HT1080 (cell line): ENCODE measurements around the gene ZNF860. TPM values are rescaled to one million over a fixed set of nuclear protein-coding genes. Genes with fewer than 3 reads are reported as not detected.
"Not testable (repeated sequence)": the region's sequence is repeated elsewhere in the genome, so short reads cannot be mapped to it uniquely, and the experiment has no call there.

Experiments used
- DNase-seq: peaks from one replicate; pipeline ENCODE4 v3.0.0-alpha.2; 2015; ENCODE audit warnings: low read depth
- total RNA-seq: library from RNA; depleted of rRNA; stranded (reverse); fragments of >200 nt; shearing (Covaris generic); gene quantifications from 2 replicates; pipeline ENCODE4 v1.2.3, GENCODE V29; 2014

The ZNF860 gene
- total RNA-seq, 1 experiment from 2014 or later, result 0.08 TPM

DNA sequence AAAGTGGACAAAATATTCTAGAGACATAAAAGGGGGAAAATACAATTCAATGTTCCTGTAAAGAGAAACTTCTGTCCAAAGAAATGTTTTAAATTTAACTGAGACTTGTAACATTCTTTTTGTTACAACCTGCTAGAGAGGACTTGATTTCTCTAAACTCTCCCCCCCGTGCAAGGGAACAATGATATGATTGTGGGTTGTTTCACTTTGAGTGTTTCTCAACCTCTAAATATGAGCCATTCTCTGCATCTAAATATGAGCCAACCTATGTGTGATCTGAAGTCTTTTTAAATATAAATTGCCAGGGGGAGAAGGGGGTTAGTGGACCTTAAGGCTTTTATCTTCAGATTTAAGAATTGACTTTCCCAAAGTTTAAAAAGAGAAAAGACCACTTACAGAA lies 14.6 kb downstream of the ZNF860 start:
- DNase-seq, result no peak

DNA sequence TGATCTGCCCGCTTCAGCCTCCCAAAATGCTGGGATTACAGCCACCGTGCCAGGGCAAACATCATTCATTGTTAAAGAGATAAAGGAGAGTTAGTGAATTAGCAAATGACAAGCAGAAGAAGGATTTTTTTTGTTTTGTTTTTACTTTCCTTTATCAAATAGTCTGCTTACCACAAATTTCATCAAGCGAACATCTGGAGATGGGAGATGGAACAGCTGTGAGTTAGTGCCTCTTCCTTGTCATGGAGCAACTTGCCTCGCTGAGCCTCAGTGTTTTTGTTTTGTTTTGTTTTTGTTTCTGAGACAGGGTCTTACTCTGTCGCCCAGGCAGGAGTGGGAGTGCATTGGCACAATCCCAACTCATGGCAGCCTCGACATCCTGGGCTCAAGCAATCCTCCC lies 15.9 kb downstream of the ZNF860 start:
- no peak for DNase-seq

DNA sequence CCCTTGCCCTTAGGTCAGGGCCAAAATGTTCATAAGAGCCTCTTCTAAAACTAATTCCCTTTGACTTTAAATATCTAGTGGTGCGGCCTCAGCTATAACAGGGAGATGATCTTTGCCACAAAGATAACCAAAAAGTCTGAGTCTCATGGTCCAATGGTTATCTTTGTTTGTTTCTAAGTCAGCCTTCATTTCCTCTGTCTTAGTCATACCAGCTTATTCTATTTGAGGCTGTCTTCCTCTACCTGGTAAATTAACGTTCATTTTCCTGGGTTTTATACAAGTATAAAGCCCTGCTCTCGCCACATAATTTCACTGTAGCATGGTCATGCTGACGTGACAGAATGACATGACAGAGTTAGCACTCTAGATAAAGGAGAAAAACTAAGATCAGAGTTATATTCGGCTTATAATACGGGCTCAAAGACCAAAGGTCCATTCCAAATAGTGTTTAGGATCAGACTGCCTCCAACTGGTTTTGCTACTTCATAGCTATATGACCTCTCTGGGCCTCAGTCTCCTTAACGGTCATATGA lies 18.4 kb downstream of the ZNF860 start:
- DNase-seq, result peak; percentile 21

DNA sequence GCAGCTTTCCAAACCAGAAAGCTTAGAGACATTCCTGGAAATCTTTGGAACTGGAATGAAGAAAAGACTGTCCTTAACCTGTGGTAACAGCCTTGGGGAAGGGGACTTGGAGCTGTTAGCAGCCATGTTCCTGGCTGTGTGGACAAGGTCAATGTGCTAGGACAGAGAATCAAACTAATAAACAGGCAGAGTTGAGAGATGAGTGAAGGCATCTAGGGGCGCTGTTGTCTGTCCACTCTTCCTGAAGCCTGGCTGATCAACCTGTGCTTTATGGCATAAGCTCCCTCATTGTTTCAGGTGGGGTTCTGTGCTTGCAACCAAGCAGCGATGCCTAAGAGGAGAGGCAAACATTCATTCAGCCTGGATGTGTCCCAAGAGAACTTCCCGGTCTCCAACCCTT lies 19.3 kb downstream of the ZNF860 start:
- DNase-seq, result no peak

DNA sequence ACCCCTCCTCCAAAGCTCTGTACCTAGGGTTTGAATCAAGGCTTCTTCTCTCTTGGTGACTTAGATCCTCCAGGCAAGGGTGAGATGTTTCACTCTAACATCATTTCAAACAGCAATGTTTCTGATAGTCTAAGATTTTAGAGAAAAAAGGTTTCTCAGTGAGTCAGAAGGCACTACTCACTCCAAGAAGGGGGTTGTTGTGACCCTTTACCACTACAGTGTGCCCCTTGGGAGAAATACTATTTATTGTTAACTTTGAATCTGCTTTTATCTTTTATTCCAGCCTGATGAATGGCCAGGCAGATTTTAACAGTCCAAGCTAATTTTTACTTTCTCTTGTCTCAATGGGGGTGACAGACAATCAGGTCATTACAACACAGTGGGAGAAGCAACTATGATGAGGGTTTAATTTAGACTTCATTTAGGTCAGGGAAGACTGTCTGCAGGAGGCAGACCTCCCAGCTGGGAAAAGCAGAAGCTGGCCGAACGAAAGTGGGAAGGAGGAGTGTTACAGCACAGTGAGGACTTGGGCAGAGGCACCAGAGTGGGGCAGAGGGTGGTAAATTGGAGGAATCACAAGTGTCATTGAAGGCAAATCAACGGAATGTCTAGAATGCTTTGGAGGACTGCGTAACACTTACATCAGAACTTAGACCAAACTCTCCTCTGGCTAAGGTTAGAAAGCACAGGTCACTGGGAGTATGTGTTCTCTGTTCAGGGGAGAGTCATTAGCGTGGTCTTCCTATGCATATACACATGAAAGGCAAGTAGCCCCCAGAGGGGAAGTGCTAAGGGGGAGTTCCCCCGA lies 21.2 kb downstream of the ZNF860 start:
- DNase-seq, result no peak

DNA sequence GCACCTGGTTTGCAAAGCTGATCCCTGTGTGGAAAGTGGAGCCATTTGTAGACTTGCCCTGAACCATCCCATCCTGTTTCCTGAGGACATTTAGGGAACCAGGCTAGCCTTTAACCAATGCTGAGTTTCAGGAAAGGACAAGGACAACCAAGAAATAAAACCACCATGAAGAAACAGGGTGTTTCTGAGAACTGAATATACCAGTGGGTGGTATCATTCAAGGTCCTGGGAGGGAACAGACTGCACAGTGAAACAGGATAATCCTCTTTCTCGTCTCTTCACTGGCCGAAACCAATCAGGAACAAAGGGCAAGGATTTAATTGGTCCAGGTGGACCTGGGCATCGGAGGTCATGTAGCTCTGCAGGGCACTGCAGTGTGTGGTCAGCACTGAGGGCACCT lies 21.8 kb downstream of the ZNF860 start:
- DNase-seq, result no peak

DNA sequence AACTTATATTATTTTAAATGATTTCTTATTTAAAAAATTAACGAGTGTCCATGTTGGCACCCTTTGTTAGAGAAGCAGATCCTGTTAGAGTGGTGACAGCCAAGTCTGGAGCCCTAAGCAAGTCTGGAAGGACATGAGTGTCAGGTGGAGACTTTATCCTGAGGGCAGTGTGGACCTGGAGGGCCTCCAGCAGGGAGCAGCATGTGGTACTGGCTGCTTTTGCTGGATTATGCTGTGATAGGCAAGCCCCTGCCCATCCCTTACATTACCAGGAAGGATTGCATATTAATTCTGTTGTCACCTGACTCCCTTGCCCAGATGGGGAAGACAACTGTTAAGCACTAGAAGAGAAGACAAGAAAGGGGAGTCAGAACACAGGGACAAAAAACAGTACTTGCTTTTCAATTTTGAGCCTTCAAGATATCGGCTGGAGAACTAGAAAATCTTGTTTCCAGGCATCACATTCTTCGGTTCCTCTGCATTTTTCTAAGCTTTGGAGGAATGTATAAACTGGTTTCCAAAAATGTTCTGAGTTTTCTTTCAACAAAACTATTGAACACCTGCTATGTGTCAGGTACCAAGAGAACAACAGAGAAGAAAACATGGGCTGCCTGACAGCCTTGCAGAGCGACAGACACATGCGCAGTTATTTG lies 22.7 kb downstream of the ZNF860 start:
- DNase-seq, result no peak

DNA sequence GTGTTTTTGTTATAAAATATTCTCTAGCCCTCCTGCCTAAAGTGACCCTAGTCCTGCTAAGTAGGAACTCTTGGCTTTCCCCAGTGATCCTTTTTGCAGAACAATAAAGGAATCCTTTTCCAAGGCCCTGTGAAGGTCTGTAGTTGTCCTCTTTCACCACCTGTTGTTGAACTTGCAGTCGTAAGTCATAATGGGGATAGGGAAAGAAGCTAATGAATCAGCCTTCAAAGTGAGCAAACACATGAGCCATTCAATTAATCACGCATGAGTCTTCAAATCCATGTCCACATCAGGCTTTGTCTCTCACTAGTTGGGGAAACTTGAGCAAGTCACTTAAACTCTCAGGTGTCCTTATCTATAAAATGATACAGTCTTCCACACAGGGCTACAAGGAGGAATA lies 27.6 kb downstream of the ZNF860 start:
- DNase-seq, result peak; percentile 74

DNA sequence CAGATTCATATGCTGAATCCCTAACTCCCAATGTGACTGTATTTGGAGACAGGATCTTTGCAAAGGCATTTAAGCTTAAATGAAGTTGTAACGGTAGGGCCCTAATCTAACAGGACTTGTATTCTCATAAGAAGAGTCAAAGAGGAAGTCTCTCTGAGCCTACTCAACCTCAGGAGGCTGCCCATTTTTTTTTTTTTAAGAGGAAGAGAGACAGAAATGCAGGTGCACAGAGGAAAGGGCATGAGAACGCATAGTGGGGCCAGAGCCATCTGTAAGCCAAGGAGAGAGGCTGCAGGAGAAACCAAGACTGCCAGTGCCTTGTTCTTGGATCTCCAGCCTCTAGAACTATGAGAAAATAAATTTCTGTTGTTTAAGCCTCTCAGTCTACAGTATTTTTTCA lies 28.4 kb downstream of the ZNF860 start:
- no peak for DNase-seq

DNA sequence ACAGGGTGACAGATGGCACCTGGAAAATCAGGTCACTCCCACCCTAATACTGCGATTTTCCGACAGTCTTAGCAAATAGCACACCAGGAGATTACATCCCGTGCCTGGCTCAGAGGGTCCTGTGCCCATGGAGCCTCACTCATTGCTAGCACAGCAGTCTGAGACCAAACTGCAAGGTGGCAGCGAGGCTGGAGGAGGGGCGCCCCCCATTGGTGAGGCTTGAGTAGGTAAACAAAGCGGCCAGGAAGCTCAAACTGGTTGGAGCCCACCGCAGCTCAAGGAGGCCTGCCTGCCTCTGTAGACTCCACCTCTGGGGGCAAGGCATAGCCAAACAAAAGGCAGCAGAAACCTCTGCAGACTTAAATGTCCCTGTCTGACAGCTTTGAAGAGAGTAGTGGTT lies 29.1 kb downstream of the ZNF860 start:
- DNase-seq, result not testable (repeated sequence)

DNA sequence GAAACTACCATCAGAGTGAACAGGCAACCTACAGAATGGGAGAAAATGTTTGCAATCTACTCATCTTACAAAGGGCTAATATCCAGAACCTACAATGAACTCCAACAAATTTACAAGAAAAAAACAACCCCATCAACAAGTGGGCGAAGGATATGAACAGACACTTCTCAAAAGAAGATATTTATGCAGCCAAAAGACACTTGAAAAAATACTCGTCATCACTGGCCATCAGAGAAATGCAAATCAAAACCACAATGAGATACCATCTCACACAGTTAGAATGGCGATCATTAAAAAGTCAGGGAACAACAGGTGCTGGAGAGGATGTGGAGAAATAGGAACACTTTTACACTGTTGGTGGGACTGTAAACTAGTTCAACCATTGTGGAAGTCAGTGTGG lies 34.1 kb downstream of the ZNF860 start:
- not testable (repeated sequence) for DNase-seq

DNA sequence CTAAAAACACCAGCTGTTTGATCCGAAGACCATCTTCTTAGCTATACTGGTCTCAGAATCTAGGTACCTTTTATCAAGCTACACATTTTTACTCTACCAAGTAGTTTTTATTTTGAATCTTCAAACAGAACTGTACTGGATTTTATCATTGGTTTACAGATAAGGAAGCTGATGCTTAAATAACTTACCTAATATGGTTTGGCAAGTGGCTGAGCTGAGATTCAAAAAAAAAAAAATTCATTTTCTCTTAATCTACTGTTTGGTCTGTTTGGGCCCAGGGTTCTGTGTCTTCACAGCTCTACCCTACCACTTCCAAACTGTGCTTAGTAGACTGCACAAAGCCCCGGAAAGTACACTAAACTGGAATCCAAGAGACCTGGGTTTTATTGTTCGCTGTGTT lies 35.7 kb downstream of the ZNF860 start:
- DNase-seq, result no peak

DNA sequence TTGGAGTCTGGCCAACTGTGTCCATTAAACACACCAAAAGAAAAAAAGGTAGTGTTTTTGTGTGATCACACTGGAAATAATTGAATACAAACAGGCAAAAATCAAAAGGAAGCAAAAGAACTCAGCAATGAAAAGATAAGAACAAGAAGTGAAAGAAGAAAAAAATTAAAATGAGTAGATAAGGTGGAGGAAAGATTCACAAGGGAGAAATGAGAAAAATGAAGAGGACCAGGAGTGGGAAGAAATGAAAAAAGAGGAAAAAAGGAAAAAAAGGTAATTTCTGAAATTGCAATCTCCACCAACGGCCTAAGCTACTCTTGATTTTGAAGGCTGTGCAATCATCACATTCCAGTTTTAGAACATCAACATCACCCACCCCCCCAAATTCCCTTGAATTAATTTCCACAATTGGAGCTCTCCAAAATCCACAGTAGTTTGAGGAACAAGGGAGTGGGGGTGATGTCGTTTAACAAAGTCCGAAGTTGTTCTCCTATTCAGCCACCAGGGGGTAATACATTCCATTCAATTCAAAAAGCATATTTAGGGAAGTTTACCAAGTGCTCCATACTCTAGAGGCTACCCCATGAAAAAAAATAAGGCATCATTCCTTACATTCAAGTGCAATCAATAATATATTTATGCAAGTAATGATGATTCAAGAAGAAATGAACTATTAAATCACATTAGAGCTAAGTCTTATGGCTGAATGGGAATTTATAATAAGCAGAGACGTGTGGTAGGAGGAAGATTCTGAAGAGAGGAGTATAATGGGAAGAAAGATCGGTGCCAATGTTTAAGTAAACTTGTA lies 37.4 kb downstream of the ZNF860 start:
- DNase-seq, result peak; percentile 53

DNA sequence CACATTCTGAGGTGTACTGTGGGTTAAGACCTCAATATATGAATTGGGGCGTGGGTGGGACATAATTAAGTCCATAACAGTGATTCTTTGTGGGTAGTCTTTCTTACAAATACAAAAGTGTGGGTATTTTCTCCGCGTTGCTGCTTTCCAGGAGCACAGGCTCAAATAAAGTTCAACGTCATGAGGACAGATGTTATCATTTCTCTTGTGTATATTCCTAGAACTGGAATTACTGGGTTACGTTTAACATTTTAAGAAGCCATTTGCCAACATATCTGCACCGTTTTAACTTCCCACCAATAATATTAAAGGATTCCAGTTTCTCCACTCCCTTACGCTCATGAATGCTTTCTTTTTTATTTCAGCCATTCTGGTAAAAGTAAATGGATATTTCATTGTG lies 39.6 kb downstream of the ZNF860 start:
- no peak for DNase-seq

DNA sequence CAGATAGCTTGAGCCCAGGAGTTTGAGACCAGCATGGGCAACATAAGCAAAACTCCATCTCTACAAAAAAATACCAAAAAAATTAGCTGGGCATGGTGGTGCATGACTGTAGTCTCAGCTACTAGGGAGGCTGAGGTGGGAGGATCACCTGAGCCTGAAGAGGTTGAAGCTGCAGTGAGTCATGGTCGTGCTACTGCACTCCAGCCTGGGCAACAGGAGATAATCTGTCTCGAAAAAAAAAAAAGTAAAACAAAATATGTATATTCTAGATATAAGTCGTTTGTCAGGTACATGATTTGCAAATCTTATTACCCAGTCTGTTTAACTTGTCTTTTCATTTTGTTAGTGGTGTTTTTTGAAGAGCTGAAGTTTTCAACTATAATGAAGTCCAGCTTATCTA lies 40.2 kb downstream of the ZNF860 start:
- no peak for DNase-seq

DNA sequence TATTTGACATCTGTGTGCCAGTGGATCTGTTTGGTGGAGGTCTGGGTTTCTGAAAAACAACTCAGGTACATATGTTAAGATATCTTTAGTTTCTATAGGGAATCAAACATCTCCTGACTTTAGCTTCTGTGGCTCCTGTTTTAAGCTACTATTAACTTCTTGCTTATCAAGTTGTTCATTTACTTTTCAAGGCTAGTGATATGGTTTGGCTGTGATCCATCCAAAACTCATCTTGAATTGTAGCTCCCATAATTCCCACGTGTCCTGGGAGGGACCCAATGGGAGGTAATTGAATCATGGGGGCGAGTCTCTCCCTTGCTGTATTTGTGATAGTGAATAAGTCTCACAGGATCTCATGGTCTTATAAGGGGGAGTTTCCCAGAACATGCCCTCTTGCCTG lies 41.4 kb downstream of the ZNF860 start:
- DNase-seq, result no peak

DNA sequence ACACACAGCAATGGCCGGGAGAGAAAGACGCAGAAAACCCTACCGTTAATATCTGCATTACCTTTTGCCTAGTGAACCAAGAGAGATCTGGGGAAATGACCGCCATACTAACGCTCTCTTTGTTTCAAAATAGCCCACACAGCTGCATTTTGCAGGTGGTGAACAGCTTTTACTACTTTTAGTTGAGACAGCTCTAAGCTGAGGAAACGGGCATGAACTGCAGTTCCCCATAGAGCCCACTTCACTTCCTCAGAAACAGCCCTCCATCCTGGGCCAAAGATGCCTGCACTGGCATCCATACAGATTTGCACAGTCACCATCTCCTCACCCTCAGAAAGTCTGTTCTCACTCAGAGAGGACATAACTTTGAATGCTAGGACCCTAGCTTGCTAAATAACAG lies 45.0 kb downstream of the ZNF860 start:
- no peak for DNase-seq

DNA sequence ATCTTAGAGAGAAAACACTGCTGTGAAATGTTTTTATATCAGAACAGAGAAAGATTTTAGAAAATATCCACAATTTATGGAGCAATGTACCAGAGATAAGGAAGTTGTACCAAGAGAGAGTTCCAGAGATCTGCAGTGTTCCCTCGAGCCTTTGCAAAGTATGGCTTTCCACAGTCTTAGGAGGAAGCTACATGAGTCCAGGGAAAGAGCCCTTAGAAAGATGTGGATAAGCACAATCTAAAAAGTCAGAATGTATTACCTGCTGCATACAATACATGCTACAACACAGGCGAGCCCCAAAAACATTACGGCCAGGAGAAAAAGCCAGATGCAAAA lies 56.4 kb downstream of the ZNF860 start:
- no peak for DNase-seq

DNA sequence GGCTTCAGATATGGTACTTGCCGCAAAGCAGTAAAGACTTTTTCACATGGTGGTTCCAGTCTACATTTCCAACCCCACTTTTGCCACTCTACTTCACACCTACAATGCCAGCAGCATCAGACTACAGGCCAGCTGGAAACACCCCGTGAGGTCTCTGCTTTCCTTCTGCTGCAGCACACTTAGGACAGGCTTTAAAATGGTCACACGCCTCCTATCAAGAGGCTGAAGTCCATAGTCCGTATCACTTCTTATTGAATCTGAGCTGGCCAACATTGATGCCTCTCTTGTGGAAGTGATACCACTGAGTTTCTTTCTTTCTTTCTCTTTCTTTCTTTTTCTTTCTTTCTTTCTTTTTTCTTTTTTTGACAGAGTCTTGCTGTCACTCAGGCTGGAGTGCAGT lies 59.8 kb downstream of the ZNF860 start:
- DNase-seq, result no peak
